DMS53 treated with DMSO at 0.1 percent for 48 hours (cell line): ENCODE measurements around the gene PEX16.

ENCODE experiments used
- DNase-seq: peaks from one replicate; lab custom pipeline; 2025; ENCODE audit not compliant: unreplicated experiment; lab: John Stamatoyannopoulos, UW

Gene PEX16

GRCh38 chr11:45879803-45880686, 37.6 kb downstream of the PEX16 start:
- peak; percentile 7 for DNase-seq

GRCh38 chr11:45877845-45878244, 39.8 kb downstream of the PEX16 start:
- no peak for DNase-seq

- no peak for DNase-seq
Observed at GRCh38 chr11:45877221-45877620, 40.5 kb downstream of the PEX16 start.

GRCh38 chr11:45876401-45876800, 41.3 kb downstream of the PEX16 start:
- DNase-seq, result no peak

DNA sequence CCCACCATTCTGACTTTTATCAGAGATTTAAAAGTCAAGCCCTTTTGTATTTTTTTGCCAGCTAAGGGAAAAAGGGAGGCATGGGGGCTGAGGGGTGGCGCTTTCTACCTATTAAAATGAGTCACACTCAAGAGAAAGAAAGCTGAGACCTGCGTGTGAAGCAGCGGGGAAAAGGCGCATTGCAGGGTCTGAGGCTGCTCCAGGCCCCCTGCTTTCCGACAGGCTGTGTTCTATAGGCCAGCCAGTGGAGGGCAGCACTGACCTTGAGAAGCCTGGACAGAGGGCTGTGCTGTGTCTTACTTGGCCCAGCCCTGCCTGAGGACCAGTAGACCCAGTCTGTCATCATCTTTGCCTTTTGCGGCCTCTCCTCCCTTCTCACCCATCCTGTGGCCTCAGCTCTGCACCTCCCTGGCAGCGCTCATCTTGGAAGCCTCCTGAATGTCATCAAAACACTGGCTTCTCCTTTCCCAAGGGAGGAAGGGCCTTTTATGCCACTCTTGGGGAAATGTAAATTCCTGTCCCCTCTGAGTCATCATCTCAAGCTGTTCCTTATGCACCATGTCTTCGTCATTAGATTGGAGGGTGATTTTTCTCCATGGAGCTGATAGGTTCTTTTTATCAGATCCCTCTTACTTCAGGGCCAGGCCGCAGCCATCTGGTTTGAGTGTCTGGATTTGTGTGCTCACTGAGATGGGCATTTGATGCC, 44.9 kb downstream of the PEX16 start:
- peak; percentile 39 for DNase-seq

DNA sequence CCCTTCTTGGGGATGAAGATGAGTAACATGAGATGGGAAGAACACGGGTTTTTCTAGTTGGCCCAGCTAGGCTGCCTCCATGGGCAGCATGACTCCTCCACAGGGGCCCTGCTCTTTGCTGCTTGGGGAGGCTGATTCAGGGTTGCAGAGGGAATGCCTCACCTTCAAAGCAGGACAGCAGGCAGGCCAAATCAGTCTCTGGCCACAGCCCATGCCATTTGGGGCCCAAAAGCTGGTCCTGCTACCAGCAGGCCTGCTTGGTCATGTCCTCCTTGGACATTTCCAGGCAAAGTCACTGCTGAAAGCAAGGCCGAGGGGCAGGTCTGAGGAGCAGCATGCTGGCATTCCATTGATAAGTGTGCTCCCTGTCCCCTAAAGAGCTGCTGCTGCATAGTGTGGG, 46.0 kb downstream of the PEX16 start:
- DNase-seq, result no peak

DNA sequence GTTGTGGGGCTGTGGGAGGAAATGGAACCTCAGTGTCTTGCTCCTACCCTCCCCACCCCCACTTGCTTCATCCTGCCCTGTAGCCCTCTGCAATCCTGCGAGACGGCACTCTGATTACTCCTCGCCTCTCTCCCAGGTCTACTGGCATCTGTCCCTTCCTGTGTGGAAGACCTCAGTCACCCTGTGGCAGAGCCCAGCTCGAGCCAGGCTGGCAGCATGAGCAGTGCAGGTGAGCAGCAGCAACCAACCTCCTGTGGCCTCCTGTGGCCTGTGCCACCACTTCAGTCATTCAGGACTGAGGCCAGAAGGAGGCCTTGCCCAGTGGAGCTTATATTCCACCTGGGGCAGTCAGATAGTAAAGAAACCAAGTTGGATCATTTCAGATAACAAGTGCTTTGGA, 47.0 kb downstream of the PEX16 start:
- no peak for DNase-seq

DNA sequence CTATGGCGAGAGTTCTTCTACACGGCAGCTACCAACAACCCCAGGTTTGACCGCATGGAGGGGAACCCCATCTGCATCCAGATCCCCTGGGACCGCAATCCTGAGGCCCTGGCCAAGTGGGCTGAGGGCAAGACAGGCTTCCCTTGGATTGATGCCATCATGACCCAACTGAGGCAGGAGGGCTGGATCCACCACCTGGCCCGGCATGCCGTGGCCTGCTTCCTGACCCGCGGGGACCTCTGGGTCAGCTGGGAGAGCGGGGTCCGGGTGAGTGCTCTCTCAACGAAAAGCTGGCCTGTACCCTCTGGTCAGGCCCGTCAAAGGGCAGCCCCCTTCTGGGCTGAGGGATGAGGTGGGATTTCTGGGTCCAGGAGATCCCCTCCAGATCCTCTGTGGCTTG, 48.1 kb downstream of the PEX16 start:
- no peak for DNase-seq

- DNase-seq, result no peak
Observed at GRCh38 chr11:45864041-45864440, 53.6 kb downstream of the PEX16 start.

DNA sequence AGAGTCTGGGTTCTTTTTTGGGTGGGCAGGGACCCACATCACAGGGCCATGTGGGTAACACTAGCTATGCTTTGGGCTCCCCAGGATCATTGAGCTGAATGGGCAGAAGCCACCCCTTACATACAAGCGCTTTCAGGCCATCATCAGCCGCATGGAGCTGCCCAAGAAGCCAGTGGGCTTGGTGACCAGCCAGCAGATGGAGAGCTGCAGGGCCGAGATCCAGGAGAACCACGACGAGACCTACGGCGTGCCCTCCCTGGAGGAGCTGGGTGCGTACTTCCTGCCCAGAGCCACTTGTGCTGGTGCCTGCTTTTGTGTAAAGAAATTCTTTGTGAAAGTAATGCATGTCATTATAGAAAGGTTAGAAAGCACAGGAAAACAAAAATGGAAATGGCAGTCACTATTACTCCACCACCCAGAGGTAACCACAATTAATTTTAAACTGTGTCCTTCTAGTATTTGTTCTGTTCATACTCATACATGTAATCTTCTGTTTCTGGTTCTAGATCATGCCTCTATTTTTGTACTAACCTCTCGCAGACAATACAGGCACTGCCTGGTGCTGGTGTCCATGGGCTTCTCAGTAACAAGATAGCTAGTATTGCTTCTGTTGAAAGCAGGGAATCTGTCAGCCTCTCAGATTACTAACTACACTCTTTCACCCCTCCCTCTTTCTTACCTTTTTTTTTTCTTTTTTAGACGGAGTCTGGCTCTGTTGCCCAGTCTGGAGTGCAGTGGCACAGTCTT, 56.7 kb downstream of the PEX16 start:
- no peak for DNase-seq

GRCh38 chr11:45860348-45860747, 57.3 kb downstream of the PEX16 start:
- DNase-seq, result no peak
